ENCODE measurements around the gene PRIM1. TPM values are rescaled to one million over a fixed set of nuclear protein-coding genes. Genes with fewer than 3 reads are reported as not detected.
"Not testable (repeated sequence)": the region's sequence is repeated elsewhere in the genome, so short reads cannot be mapped to it uniquely, and the experiment has no call there.

PRIM1 gene
- polyA plus RNA-seq (ENCODE audit: insufficient read length) = 26.5 TPM
- long read RNA-seq, donor 1, partial matches to known transcripts = 0 of 1 reads
- long read RNA-seq, donor 1, other reads (novel, unspliced or antisense) = 0 of 1 reads
- long read RNA-seq, donor 2, partial matches to known transcripts = 0 of 2 reads
- long read RNA-seq, donor 2, other reads (novel, unspliced or antisense) = 0 of 2 reads
- long read RNA-seq, donor 3, partial matches to known transcripts = 43 of 50 reads
- long read RNA-seq, donor 3, other reads (novel, unspliced or antisense) = 5 of 50 reads
- long read RNA-seq, donor 4 = 0 reads
- long read RNA-seq, donor 5, transcript PRIM1-201 (13 exons, 1,393 nt) = major isoform, 9 of 9 reads
- long read RNA-seq, donor 5, partial matches to known transcripts = 0 of 9 reads
- long read RNA-seq, donor 5, other reads (novel, unspliced or antisense) = 0 of 9 reads
- long read RNA-seq, donor 6, partial matches to known transcripts = 0 of 3 reads
- long read RNA-seq, donor 6, other reads (novel, unspliced or antisense) = 0 of 3 reads
- long read RNA-seq, donor 7, partial matches to known transcripts = 7 of 11 reads
- long read RNA-seq, donor 7, other reads (novel, unspliced or antisense) = 0 of 11 reads
- long read RNA-seq, donor 8, partial matches to known transcripts = 0 of 1 reads
- long read RNA-seq, donor 8, other reads (novel, unspliced or antisense) = 0 of 1 reads

- DNase-seq = peak; percentile 81
These were observed at the start of gene PRIM1 for GRCh38 chr12:56751712-56752598. Gene PRIM1 (minus strand): TSS chr12:56752323. CDS start chr12:56752298, 25 bp downstream.

- DNase-seq = no peak
These were observed 48.1 kb upstream of the PRIM1 start for GRCh38 chr12:56800221-56800620.

- DNase-seq = not testable (repeated sequence)
These were observed 47.2 kb upstream of the PRIM1 start for GRCh38 chr12:56799345-56799744.

GRCh38 chr12:56795791-56796190, 43.7 kb upstream of the PRIM1 start:
- not testable (repeated sequence) for DNase-seq

GRCh38 chr12:56795046-56795562, 43.0 kb upstream of the PRIM1 start:
- DNase-seq = not testable (repeated sequence)

- DNase-seq = not testable (repeated sequence)
These were observed 41.0 kb upstream of the PRIM1 start for GRCh38 chr12:56793124-56793523.

GRCh38 chr12:56792678-56793077, 40.6 kb upstream of the PRIM1 start:
- no peak for DNase-seq

GRCh38 chr12:56789429-56789828, 37.3 kb upstream of the PRIM1 start:
- not testable (repeated sequence) for DNase-seq

GRCh38 chr12:56787498-56787897, 35.4 kb upstream of the PRIM1 start:
- DNase-seq = no peak

- DNase-seq = no peak
These were observed 33.8 kb upstream of the PRIM1 start for GRCh38 chr12:56785874-56786273.

- DNase-seq = no peak
These were observed 33.2 kb upstream of the PRIM1 start for GRCh38 chr12:56785141-56785865.

- DNase-seq = no peak
These were observed 29.6 kb upstream of the PRIM1 start for GRCh38 chr12:56781726-56782125.

GRCh38 chr12:56778756-56779155, 26.6 kb upstream of the PRIM1 start:
- no peak for DNase-seq

GRCh38 chr12:56776654-56777053, 24.5 kb upstream of the PRIM1 start:
- DNase-seq = no peak

- no peak for DNase-seq
These were observed 23.5 kb upstream of the PRIM1 start for GRCh38 chr12:56775638-56776037.

GRCh38 chr12:56773113-56773512, 21.0 kb upstream of the PRIM1 start:
- DNase-seq = no peak

GRCh38 chr12:56772625-56773024, 20.5 kb upstream of the PRIM1 start:
- no peak for DNase-seq

- DNase-seq = no peak
These were observed 17.7 kb upstream of the PRIM1 start for GRCh38 chr12:56769868-56770267.

GRCh38 chr12:56768424-56768823, 16.3 kb upstream of the PRIM1 start:
- no peak for DNase-seq

GRCh38 chr12:56766535-56766934, 14.4 kb upstream of the PRIM1 start:
- no peak for DNase-seq
